ENCODE measurements around the gene ZDHHC8.

The ZDHHC8 gene

GRCh38 chr22:20118300-20119020 is 13.1 kb upstream of the ZDHHC8 start:
- CTCF ChIA-PET, result interaction anchor here (2.2 kb wide), 1 partner anchor 11 kb away, joined by 10 read pairs; no protein-coding TSS in a partner anchor
- POLR2A ChIA-PET, result interaction anchor here (1.6 kb wide), 1 partner anchor 42 kb away, joined by 4 read pairs; no protein-coding TSS in a partner anchor

GRCh38 chr22:20121856-20122415 is 9.7 kb upstream of the ZDHHC8 start:
- ChIA-PET CTCF (interaction anchor here (2.3 kb wide), 1 partner anchor 8 kb away, joined by 8 read pairs; no protein-coding TSS in a partner anchor), POLR2A (no interaction called here)
- DNase-seq (ENCODE audit: extremely low spot score), result no peak
- TF ChIP-seq CTCF (IDR thresholded peaks at IDR 0.05; ENCODE audit: control extremely low read depth, extremely low read depth, low read depth, missing control alignments), result no peak

More at GRCh38 chr22:20118300-20119020, 13.1 kb upstream of the ZDHHC8 start:
- no peak for TF ChIP-seq CTCF (IDR thresholded peaks at IDR 0.05; ENCODE audit: control extremely low read depth, extremely low read depth, low read depth, missing control alignments)
- DNase-seq (ENCODE audit: extremely low spot score), result no peak

GRCh38 chr22:20123366-20124082 is 8.1 kb upstream of the ZDHHC8 start:
- ChIA-PET POLR2A (interaction anchor here (0.6 kb wide), 1 partner anchor 883 kb away, joined by 5 read pairs; no protein-coding TSS in a partner anchor), CTCF (no interaction called here)
- DNase-seq (ENCODE audit: extremely low spot score), result no peak
- TF ChIP-seq CTCF (IDR thresholded peaks at IDR 0.05; ENCODE audit: control extremely low read depth, extremely low read depth, low read depth, missing control alignments), result no peak

- DNase-seq (ENCODE audit: extremely low spot score), result no peak
- ChIA-PET CTCF (no interaction called here), POLR2A (interaction anchor here (0.6 kb wide), 1 partner anchor 882 kb away, joined by 5 read pairs; no protein-coding TSS in a partner anchor)
- TF ChIP-seq CTCF (IDR thresholded peaks at IDR 0.05; ENCODE audit: control extremely low read depth, extremely low read depth, low read depth, missing control alignments), result no peak
Observed at GRCh38 chr22:20124083-20124787, 7.4 kb upstream of the ZDHHC8 start.

- ChIA-PET CTCF (no interaction called here), POLR2A (interaction anchor here (0.6 kb wide), 3 partner anchors 303 to 1450 kb away, joined by 3 to 7 read pairs (median 3); no protein-coding TSS in a partner anchor)
- no peak for DNase-seq (ENCODE audit: extremely low spot score)
- TF ChIP-seq CTCF (IDR thresholded peaks at IDR 0.05; ENCODE audit: control extremely low read depth, extremely low read depth, low read depth, missing control alignments), result no peak
Observed at GRCh38 chr22:20125201-20126174, 6.1 kb upstream of the ZDHHC8 start.
